ENCODE results near the gene LCK.

- TF ChIP-seq CTCF (IDR thresholded peaks at IDR 0.05) (no peak), EZH2 (IDR thresholded peaks at IDR 0.05; ENCODE audit: borderline replicate concordance, insufficient read depth, low read depth, low read length, poor library complexity, severe bottlenecking) (no peak)
These were observed 24.4 kb downstream of the LCK start for GRCh38 chr1:32275424-32275823.

All from B cell (primary cell).